Esophagus squamous epithelium (tissue), 5 donors: ENCODE measurements around the gene GCDH. TPM values are rescaled to one million over a fixed set of nuclear protein-coding genes. Genes with fewer than 3 reads are reported as not detected.
A peak's percentile ranks its signal among the peaks of the same experiment; 100 is the strongest.

Source experiments
- DNase-seq: peaks from one replicate; lab custom pipeline; 2025; lab: John Stamatoyannopoulos, UW
- H3K27ac ChIP-seq, 4 donors: fragments of 200-600 bp; sonication (generic); one replicate each; pipeline ENCODE4 v1.5.1; 2016 to 2019; ENCODE audit warnings: mild to moderate bottlenecking in 1 of 4
- H3K27me3 ChIP-seq, 4 donors: fragments of 200-600 bp; sonication (generic); 1 replicate in 3 of 4; 2 replicates in 1 of 4; pipeline versions ENCODE4 v1.5.1 to v1.6.0; 2017 to 2021; ENCODE audit warnings: antibody characterized with exemption in 1 of 4
- H3K36me3 ChIP-seq, 3 donors: fragments of 200-600 bp; sonication (generic); one replicate each; pipeline ENCODE4 v1.5.1; 2016 to 2019
- H3K4me1 ChIP-seq, 3 donors: fragments of 200-600 bp; sonication (generic); one replicate each; pipeline ENCODE4 v1.5.1; 2017 to 2019
- H3K4me3 ChIP-seq, 4 donors: fragments of 200-600 bp; sonication (generic); 1 replicate in 3 of 4; 2 replicates in 1 of 4; pipeline ENCODE4 v1.5.1; 2016 to 2019; ENCODE audit warnings: mild to moderate bottlenecking in 2 of 4, moderate library complexity in 1 of 4
- H3K9me3 ChIP-seq, 3 donors: fragments of 200-600 bp; sonication (generic); one replicate each; pipeline ENCODE4 v1.5.1; 2016 to 2019
- CTCF ChIP-seq, 6 experiments: fragments of 450-650 bp in 4 of 6; fragments of 200-600 bp in 2 of 6; sonication (generic) in 2 of 6; IDR thresholded peaks; one replicate each; pipeline ENCODE4 v1.5.1; 2016 to 2019; ENCODE audit warnings: antibody characterized with exemption in 6 of 6, mild to moderate bottlenecking in 4 of 6, moderate library complexity in 4 of 6
- POLR2A ChIP-seq, 4 donors: fragments of 450-650 bp; IDR thresholded peaks; one replicate each; pipeline ENCODE4 v1.6.1; 2017; ENCODE audit warnings: antibody characterized with exemption in 4 of 4, mild to moderate bottlenecking in 4 of 4, moderate library complexity in 3 of 4
- WGBS, 2 donors: methylation state at CpG; one replicate each; pipeline ENCODE4 v1.1.5; 2018; 5-methylcytosine and 5-hydroxymethylcytosine counted together
- intact Hi-C: fragments of 100-400 bp; cut with DNase I; formaldehyde crosslinking; loops from one replicate; pipeline ENCODE4 v1.15.0; 2022
- total RNA-seq, 4 donors: library from RNA; depleted of rRNA; stranded (reverse); fragments of >200 nt; gene quantifications; one replicate each; pipeline ENCODE4 v1.1.0, GENCODE V29; 2016
- donor health status: DM: yes; HTN: yes; CAD: no.

The GCDH gene
- total RNA-seq, 4 donors from 2014 or later: 20.9 to 44.1 (median 34.9) TPM

- Histone ChIP-seq H3K27ac (peak overlapping the region in 3 of 4 donors; percentile 78 to 98 (median 95)), H3K4me3 (peak overlapping the region; percentile 95 to 99 (median 98)), H3K4me1 (peaks cover 32 to 60% (median 34%) of the 10 kb centered on the region in 3 donors), H3K36me3 (peaks cover 14 to 29% (median 15%) of the 10 kb centered on the region in 3 donors), H3K27me3 (no peaks in the 10 kb centered on the region), H3K9me3 (no peaks in the 10 kb centered on the region)
- TF ChIP-seq CTCF (IDR thresholded peaks at IDR 0.05) (no peak), POLR2A (IDR thresholded peaks at IDR 0.05) (no peak)
- no peak for DNase-seq
- intact Hi-C loops: no loop called here
- WGBS, 2 donors: 23 to 29% methylated on average over 17 to 22 of the region's 23 CpGs
Observed at GRCh38 chr19:12937093-12937926, 46.4 kb downstream of the GCDH start.

- Histone ChIP-seq H3K27me3 (no peaks in the 10 kb centered on the region), H3K36me3 (peaks cover 15 to 38% (median 23%) of the 10 kb centered on the region in 3 donors), H3K27ac (peak within 1 kb of the TSS; percentile 95 to 98 (median 97)), H3K4me3 (peak within 1 kb of the TSS; percentile 95 to 99 (median 98)), H3K9me3 (no peaks in the 10 kb centered on the region), H3K4me1 (peaks cover 24 to 59% (median 28%) of the 10 kb centered on the region in 3 donors)
- TF ChIP-seq POLR2A (IDR thresholded peaks at IDR 0.05) (peak; percentile 41 to 100 (median 99)), CTCF (IDR thresholded peaks at IDR 0.05) (peak in 1 of 6 experiments; percentile 15)
- intact Hi-C loops: no loop called here
- WGBS, 2 donors: 1% methylated on average over 26 to 32 of the region's 63 CpGs
- peak; percentile 97 for DNase-seq
Observed at GRCh38 chr19:12937927-12938778, 47.2 kb downstream of the GCDH start, which contains the start of gene CALR. CALR (plus strand) TSS chr19:12938609; CDS start chr19:12938680, 71 bp downstream.

- Histone ChIP-seq H3K4me3 (peak overlapping the region; percentile 95 to 99 (median 98)), H3K9me3 (no peaks in the 10 kb centered on the region), H3K27me3 (no peaks in the 10 kb centered on the region), H3K4me1 (peaks cover 28 to 64% (median 30%) of the 10 kb centered on the region in 3 donors), H3K27ac (peak overlapping the region; percentile 95 to 98 (median 97)), H3K36me3 (peaks cover 23 to 46% (median 30%) of the 10 kb centered on the region in 3 donors)
- no peak for DNase-seq
- intact Hi-C loops: no loop called here
- 0 to 1% methylated on average over 24 to 25 of the region's 54 CpGs for WGBS, 2 donors
- TF ChIP-seq POLR2A (IDR thresholded peaks at IDR 0.05) (no peak), CTCF (IDR thresholded peaks at IDR 0.05) (peak in 4 of 6 experiments; percentile 13 to 34 (median 23))
Observed at GRCh38 chr19:12938779-12939601, 48.0 kb downstream of the GCDH start.

- TF ChIP-seq CTCF (IDR thresholded peaks at IDR 0.05) (no peak), POLR2A (IDR thresholded peaks at IDR 0.05) (no peak)
- DNase-seq: no peak
- Histone ChIP-seq H3K9me3 (no peaks in the 10 kb centered on the region), H3K4me3 (peak overlapping the region in 3 of 4 donors; percentile 97 to 99 (median 98)), H3K27ac (peak overlapping the region; percentile 25 to 98 (median 97)), H3K4me1 (peaks cover 33 to 70% (median 36%) of the 10 kb centered on the region in 3 donors), H3K36me3 (peaks cover 23 to 56% (median 35%) of the 10 kb centered on the region in 3 donors), H3K27me3 (no peaks in the 10 kb centered on the region)
- intact Hi-C loops: no loop called here
- 33 to 39% methylated on average over 4 to 6 of the region's 10 CpGs for WGBS, 2 donors
Observed at GRCh38 chr19:12939975-12940423, 49.0 kb downstream of the GCDH start.
